Mesenchymal stem cell (in vitro differentiated cells and primary cell): ENCODE data around the gene DHODH. TPM values are rescaled to one million over a fixed set of nuclear protein-coding genes. Genes with fewer than 3 reads are reported as not detected.
"Not testable (repeated sequence)": the region's sequence is repeated elsewhere in the genome, so short reads cannot be mapped to it uniquely, and the experiment has no call there.

Source experiments
- DNase-seq: peaks from one replicate; pipeline ENCODE4 v3.0.0-alpha.2; 2013
- H2AFZ ChIP-seq: one replicate; pipeline ENCODE4 v1.6.1; 2013; ENCODE audit warnings: low read depth, mild to moderate bottlenecking, control low read depth, inconsistent platforms, low read length, moderate library complexity
- H2AK5ac ChIP-seq: 2 replicates; pipeline ENCODE4 v1.6.1; 2013; ENCODE audit warnings: low read length, moderate library complexity, mild to moderate bottlenecking, inconsistent platforms; ENCODE audit not compliant: severe bottlenecking
- H2BK120ac ChIP-seq: one replicate; pipeline ENCODE4 v1.6.1; 2013; ENCODE audit warnings: low read depth, mild to moderate bottlenecking, inconsistent platforms, low read length, moderate library complexity
- H2BK12ac ChIP-seq, 2 experiments: one replicate each; pipeline ENCODE4 v1.6.1; 2013; ENCODE audit warnings: inconsistent platforms in 2 of 2, low read length in 2 of 2, mild to moderate bottlenecking in 2 of 2, moderate library complexity in 2 of 2, control low read depth in 1 of 2
- H2BK15ac ChIP-seq: one replicate; pipeline ENCODE4 v1.6.1; 2013; ENCODE audit warnings: mild to moderate bottlenecking, low read depth, inconsistent platforms; ENCODE audit not compliant: poor library complexity, severe bottlenecking
- H2BK5ac ChIP-seq: 2 replicates; pipeline ENCODE4 v1.6.1; 2013; ENCODE audit warnings: low read depth, mild to moderate bottlenecking, low read length, control low read depth, inconsistent platforms; ENCODE audit not compliant: poor library complexity, severe bottlenecking
- H3K14ac ChIP-seq, 2 experiments: one replicate each; pipeline ENCODE4 v1.6.1; 2013; ENCODE audit warnings: inconsistent platforms in 2 of 2, low read length in 2 of 2, control low read depth in 1 of 2, mild to moderate bottlenecking in 1 of 2, moderate library complexity in 1 of 2
- H3K18ac ChIP-seq, 2 experiments: one replicate each; pipeline ENCODE4 v1.6.1; 2013; ENCODE audit warnings: inconsistent platforms in 2 of 2, low read length in 2 of 2, control low read depth in 1 of 2, low read depth in 1 of 2, mild to moderate bottlenecking in 1 of 2
- H3K23ac ChIP-seq, 2 experiments: one replicate each; pipeline ENCODE4 v1.6.1; 2013; ENCODE audit warnings: inconsistent platforms in 2 of 2, low read length in 2 of 2, mild to moderate bottlenecking in 2 of 2, moderate library complexity in 2 of 2, control low read depth in 1 of 2
- H3K27ac ChIP-seq: 2 replicates; pipeline ENCODE4 v1.5.1; 2013; ENCODE audit warnings: mild to moderate bottlenecking, moderate library complexity, low read length, control low read depth, inconsistent platforms; ENCODE audit not compliant: poor library complexity, severe bottlenecking
- H3K27me3 ChIP-seq, 2 experiments: 2 replicates each; pipeline versions ENCODE4 v1.6.1 to v1.7.0; 2013; ENCODE audit warnings: low read length in 2 of 2, mild to moderate bottlenecking in 2 of 2, moderate library complexity in 2 of 2, control low read depth in 1 of 2, inconsistent platforms in 1 of 2; ENCODE audit not compliant: control insufficient read depth in 1 of 2, insufficient read depth in 1 of 2
- H3K36me3 ChIP-seq, 2 experiments: 2 replicates each; pipeline versions ENCODE4 v1.6.1 to v1.7.0; 2013; ENCODE audit warnings: low read length in 2 of 2, control low read depth in 1 of 2, inconsistent platforms in 1 of 2, low read depth in 1 of 2, mild to moderate bottlenecking in 1 of 2; ENCODE audit not compliant: insufficient read depth in 2 of 2, control insufficient read depth in 1 of 2
- H3K4ac ChIP-seq, 2 experiments: one replicate each; pipeline ENCODE4 v1.6.1; 2013; ENCODE audit warnings: inconsistent platforms in 2 of 2, low read length in 2 of 2, mild to moderate bottlenecking in 2 of 2, moderate library complexity in 2 of 2, control low read depth in 1 of 2, low read depth in 1 of 2
- H3K4me1 ChIP-seq: 2 replicates; pipeline ENCODE4 v1.6.1; 2013; ENCODE audit warnings: low read depth, low read length, control low read depth; ENCODE audit not compliant: control insufficient read depth, insufficient read depth
- H3K4me2 ChIP-seq: 2 replicates; pipeline ENCODE4 v1.6.1; 2013; ENCODE audit warnings: low read length, mild to moderate bottlenecking, inconsistent platforms; ENCODE audit not compliant: poor library complexity, severe bottlenecking
- H3K4me3 ChIP-seq, 2 experiments: 2 replicates each; pipeline versions ENCODE4 v1.5.1 to v1.7.0; 2013; ENCODE audit warnings: low read length in 2 of 2, mild to moderate bottlenecking in 2 of 2, control low read depth in 1 of 2, low read depth in 1 of 2; ENCODE audit not compliant: insufficient read depth in 1 of 2
- H3K79me1 ChIP-seq: replicated peaks from 2 replicates; pipeline ENCODE4 v1.6.1; 2013; ENCODE audit warnings: mild to moderate bottlenecking, control low read depth, low read length, inconsistent platforms; ENCODE audit not compliant: poor library complexity, severe bottlenecking
- H3K9ac ChIP-seq: 2 replicates; pipeline ENCODE4 v1.7.0; 2013; ENCODE audit warnings: mild to moderate bottlenecking, low read length, moderate library complexity
- H3K9me3 ChIP-seq: 2 replicates; pipeline ENCODE4 v1.7.0; 2013; ENCODE audit warnings: mild to moderate bottlenecking, low read length; ENCODE audit not compliant: control insufficient read depth
- H4K8ac ChIP-seq: one replicate; pipeline ENCODE4 v1.6.1; 2013; ENCODE audit warnings: inconsistent platforms, mild to moderate bottlenecking, low read length, moderate library complexity
- H4K91ac ChIP-seq: one replicate; pipeline ENCODE4 v1.6.1; 2013; ENCODE audit warnings: mild to moderate bottlenecking, low read length, inconsistent platforms
- WGBS: methylation state at CpG from one replicate; pipeline ENCODE4 v1.1.7; 2013; ENCODE audit warnings: mixed read lengths; 5-methylcytosine and 5-hydroxymethylcytosine counted together
- small RNA-seq: library from polyadenylated mRNA; stranded (forward); fragments of <200 nt; extraction: miRNeasy Mini kit (QIAGEN cat#:217004); gene quantifications from one replicate; pipeline ENCODE3, GENCODE V24; 2013; ENCODE audit warnings: low read depth

Gene DHODH

GRCh38 chr16:72073560-72074230 is 65.2 kb downstream of the DHODH start:
- Histone ChIP-seq H2BK15ac (no peak overlapping the region), H3K18ac (no peak overlapping the region), H2BK120ac (no peak overlapping the region), H2AFZ (no peak overlapping the region), H3K79me1 (no peaks in the 10 kb centered on the region), H3K4ac (no peak overlapping the region), H3K4me2 (no peak overlapping the region), H4K8ac (no peak overlapping the region), H2BK5ac (no peak overlapping the region), H3K27ac (no peak overlapping the region), H3K9me3 (no peaks in the 10 kb centered on the region), H3K9ac (no peak overlapping the region), H3K4me3 (no peak overlapping the region), H3K23ac (no peak overlapping the region), H3K4me1 (no peaks in the 10 kb centered on the region), H3K27me3 (no peaks in the 10 kb centered on the region), H3K36me3 (peaks cover 0 to 6% of the 10 kb centered on the region in 2 experiments), H2AK5ac (no peak overlapping the region), H3K14ac (no peak overlapping the region), H2BK12ac (no peak overlapping the region), H4K91ac (no peak overlapping the region)
- DNase-seq, result no peak
- WGBS, result 93% methylated on average over 8 of the region's 8 CpGs

- H4K91ac ChIP-seq, H3K9ac ChIP-seq, H3K79me1 ChIP-seq, H2BK15ac ChIP-seq, H2BK5ac ChIP-seq, H2BK120ac ChIP-seq, H3K14ac ChIP-seq, H2AK5ac ChIP-seq, H3K4me3 ChIP-seq, H3K27ac ChIP-seq, DNase-seq, H3K27me3 ChIP-seq, H2AFZ ChIP-seq, H3K18ac ChIP-seq, H3K4me2 ChIP-seq, H3K4ac ChIP-seq, H4K8ac ChIP-seq, H3K23ac ChIP-seq, H2BK12ac ChIP-seq, H3K4me1 ChIP-seq, H3K36me3 ChIP-seq, H3K9me3 ChIP-seq: not testable (repeated sequence)
- 95% methylated on average over 2 of the region's 6 CpGs for WGBS
Observed at GRCh38 chr16:72075067-72075466, 66.5 kb downstream of the DHODH start.

Small RNA genes lying within 50 kb of the gene (small RNA-seq; reads per million reads assigned to genes)
- gene RPL39P31, result not detected
